GM19025 (cell line): ENCODE results near the gene GPRASP2.
"Not testable (repeated sequence)": the region's sequence is repeated elsewhere in the genome, so short reads cannot be mapped to it uniquely, and the experiment has no call there.

Experiments used
- ATAC-seq: cut with Tn5 transposase; IDR thresholded peaks from one replicate; pipeline ENCODE4 v1.9.1; 2021; ENCODE audit warnings: mild to moderate bottlenecking, low read depth, moderate library complexity; ENCODE audit not compliant: unreplicated experiment

The GPRASP2 gene

GRCh38 chrX:102712216-102712966, at the start of gene GPRASP2:
GPRASP2 (plus strand) TSS chrX:102712448; CDS start chrX:102714870, 2,422 bp downstream.
- no peak for ATAC-seq

- ATAC-seq = not testable (repeated sequence)
These were observed 48.4 kb upstream of the GPRASP2 start for GRCh38 chrX:102663820-102664219.

- not testable (repeated sequence) for ATAC-seq
These were observed 45.2 kb upstream of the GPRASP2 start for GRCh38 chrX:102667034-102667433.

- ATAC-seq = no peak
These were observed 42.7 kb upstream of the GPRASP2 start for GRCh38 chrX:102669526-102669925.

GRCh38 chrX:102672856-102673255, 39.4 kb upstream of the GPRASP2 start:
- no peak for ATAC-seq

- ATAC-seq = not testable (repeated sequence)
These were observed 34.8 kb upstream of the GPRASP2 start for GRCh38 chrX:102677479-102677878.

GRCh38 chrX:102684772-102685520, 27.3 kb upstream of the GPRASP2 start:
- no peak for ATAC-seq

- no peak for ATAC-seq
These were observed 17.5 kb upstream of the GPRASP2 start for GRCh38 chrX:102694749-102695148.

- ATAC-seq = no peak
These were observed 15.9 kb upstream of the GPRASP2 start for GRCh38 chrX:102696306-102696705.

- ATAC-seq = no peak
These were observed 14.8 kb upstream of the GPRASP2 start for GRCh38 chrX:102697494-102697893.

GRCh38 chrX:102708900-102709299, 3.3 kb upstream of the GPRASP2 start:
- ATAC-seq = no peak

GRCh38 chrX:102711872-102712215, 404 bp upstream of the GPRASP2 start:
- ATAC-seq = no peak

GRCh38 chrX:102712981-102713625, 855 bp downstream of the GPRASP2 start:
- no peak for ATAC-seq

- ATAC-seq = no peak
These were observed 2.7 kb downstream of the GPRASP2 start for GRCh38 chrX:102714994-102715393.

- ATAC-seq = no peak
These were observed 3.7 kb downstream of the GPRASP2 start for GRCh38 chrX:102715967-102716366.

- peak; percentile 100 for ATAC-seq
These were observed 8.3 kb downstream of the GPRASP2 start, which contains the start of gene GPRASP3 for GRCh38 chrX:102720237-102721168. GPRASP3 (plus strand) TSS chrX:102720743; CDS start chrX:102748996, 28,253 bp downstream.

GRCh38 chrX:102721169-102721506, 8.9 kb downstream of the GPRASP2 start:
- not testable (repeated sequence) for ATAC-seq

GRCh38 chrX:102723456-102723855, 11.2 kb downstream of the GPRASP2 start:
- no peak for ATAC-seq

GRCh38 chrX:102727761-102728160, 15.5 kb downstream of the GPRASP2 start:
- no peak for ATAC-seq

GRCh38 chrX:102728646-102729045, 16.4 kb downstream of the GPRASP2 start:
- no peak for ATAC-seq
